Hepatocyte (in vitro differentiated cells): Measurements from ENCODE around the gene RAP1GAP.

Experiments
- EZH2 ChIP-seq: fragments of 200-600 bp; sonication (generic); IDR thresholded peaks from 2 replicates; pipeline ENCODE4 v1.6.1; 2016; ENCODE audit warnings: antibody characterized with exemption, mild to moderate bottlenecking, borderline replicate concordance
- TF ChIP-seq, protein P1 (sequence below): fragments of 200-600 bp; sonication (generic); IDR thresholded peaks from 2 replicates; pipeline ENCODE4 v1.5.1; 2016; ENCODE audit warnings: antibody characterized with exemption, mild to moderate bottlenecking; ENCODE audit not compliant: poor library complexity

- TF ChIP-seq, protein P1, sequence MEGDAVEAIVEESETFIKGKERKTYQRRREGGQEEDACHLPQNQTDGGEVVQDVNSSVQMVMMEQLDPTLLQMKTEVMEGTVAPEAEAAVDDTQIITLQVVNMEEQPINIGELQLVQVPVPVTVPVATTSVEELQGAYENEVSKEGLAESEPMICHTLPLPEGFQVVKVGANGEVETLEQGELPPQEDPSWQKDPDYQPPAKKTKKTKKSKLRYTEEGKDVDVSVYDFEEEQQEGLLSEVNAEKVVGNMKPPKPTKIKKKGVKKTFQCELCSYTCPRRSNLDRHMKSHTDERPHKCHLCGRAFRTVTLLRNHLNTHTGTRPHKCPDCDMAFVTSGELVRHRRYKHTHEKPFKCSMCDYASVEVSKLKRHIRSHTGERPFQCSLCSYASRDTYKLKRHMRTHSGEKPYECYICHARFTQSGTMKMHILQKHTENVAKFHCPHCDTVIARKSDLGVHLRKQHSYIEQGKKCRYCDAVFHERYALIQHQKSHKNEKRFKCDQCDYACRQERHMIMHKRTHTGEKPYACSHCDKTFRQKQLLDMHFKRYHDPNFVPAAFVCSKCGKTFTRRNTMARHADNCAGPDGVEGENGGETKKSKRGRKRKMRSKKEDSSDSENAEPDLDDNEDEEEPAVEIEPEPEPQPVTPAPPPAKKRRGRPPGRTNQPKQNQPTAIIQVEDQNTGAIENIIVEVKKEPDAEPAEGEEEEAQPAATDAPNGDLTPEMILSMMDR = no peak
- no peak for TF ChIP-seq EZH2
These were observed 15.4 kb downstream of the RAP1GAP start for GRCh38 chr1:21653744-21654100.
